ENCODE results near the gene ASRGL1. TPM values are rescaled to one million over a fixed set of nuclear protein-coding genes. Genes with fewer than 3 reads are reported as not detected.
A peak's percentile ranks its signal among the peaks of the same experiment; 100 is the strongest.
"Not testable (repeated sequence)": the region's sequence is repeated elsewhere in the genome, so short reads cannot be mapped to it uniquely, and the experiment has no call there.

ASRGL1 gene
- total RNA-seq, 6 experiments from 2014 or later = 1.8 to 28.5 (median 4.7) TPM

DNA sequence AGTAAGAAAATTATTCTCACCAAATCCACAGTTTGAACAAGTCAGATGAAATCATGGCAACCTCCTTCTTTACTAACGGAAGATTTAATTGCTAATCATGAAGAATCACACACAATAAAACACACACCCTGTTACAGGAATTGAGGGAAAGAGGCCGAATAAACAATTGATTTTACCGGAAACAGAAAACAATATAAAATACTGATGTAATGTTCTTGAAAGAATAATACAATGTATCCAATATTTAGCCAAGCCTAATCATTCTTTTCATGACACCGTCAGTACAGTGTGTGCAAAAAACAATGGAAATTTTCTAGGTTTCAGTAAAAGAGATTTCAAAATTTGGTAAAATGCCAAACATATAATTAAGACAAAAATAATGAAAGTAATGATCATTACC, 23.4 kb downstream of the ASRGL1 start:
- peak in 1 of 4 donors; percentile 50 for ATAC-seq
- Histone ChIP-seq H3K9me3 (no peaks in the 10 kb centered on the region), H3K27ac (no peak overlapping the region), H3K4me1 (no peaks in the 10 kb centered on the region), H3K36me3 (no peaks in the 10 kb centered on the region), H3K27me3 (no peaks in the 10 kb centered on the region), H3K4me3 (no peak overlapping the region)
- 63% methylated on average over 4 of the region's 4 CpGs for WGBS (ENCODE audit: insufficient coverage, low coverage, low lambda C conversion rate, missing lambda C conversion rate)
- intact Hi-C loops (cut with DNase I) = no loop called here
- no peak for TF ChIP-seq POLR2A (IDR thresholded peaks at IDR 0.05)
- no peak for DNase-seq

- 85% methylated on average over 4 of the region's 7 CpGs for WGBS (ENCODE audit: insufficient coverage, low coverage, low lambda C conversion rate, missing lambda C conversion rate)
These were observed 31.7 kb downstream of the ASRGL1 start for GRCh38 chr11:62368861-62369477.

GRCh38 chr11:62370743-62371440, 33.6 kb downstream of the ASRGL1 start:
- peak in 1 of 3 donors; percentile 31 for DNase-seq
- no peaks in the 10 kb centered on the region for H3K9me3 ChIP-seq
- 32% methylated on average over 5 of the region's 39 CpGs for WGBS (ENCODE audit: insufficient coverage, low coverage, low lambda C conversion rate, missing lambda C conversion rate)
- no peak for TF ChIP-seq POLR2A (IDR thresholded peaks at IDR 0.05)
- TF ChIP-seq, protein P1, sequence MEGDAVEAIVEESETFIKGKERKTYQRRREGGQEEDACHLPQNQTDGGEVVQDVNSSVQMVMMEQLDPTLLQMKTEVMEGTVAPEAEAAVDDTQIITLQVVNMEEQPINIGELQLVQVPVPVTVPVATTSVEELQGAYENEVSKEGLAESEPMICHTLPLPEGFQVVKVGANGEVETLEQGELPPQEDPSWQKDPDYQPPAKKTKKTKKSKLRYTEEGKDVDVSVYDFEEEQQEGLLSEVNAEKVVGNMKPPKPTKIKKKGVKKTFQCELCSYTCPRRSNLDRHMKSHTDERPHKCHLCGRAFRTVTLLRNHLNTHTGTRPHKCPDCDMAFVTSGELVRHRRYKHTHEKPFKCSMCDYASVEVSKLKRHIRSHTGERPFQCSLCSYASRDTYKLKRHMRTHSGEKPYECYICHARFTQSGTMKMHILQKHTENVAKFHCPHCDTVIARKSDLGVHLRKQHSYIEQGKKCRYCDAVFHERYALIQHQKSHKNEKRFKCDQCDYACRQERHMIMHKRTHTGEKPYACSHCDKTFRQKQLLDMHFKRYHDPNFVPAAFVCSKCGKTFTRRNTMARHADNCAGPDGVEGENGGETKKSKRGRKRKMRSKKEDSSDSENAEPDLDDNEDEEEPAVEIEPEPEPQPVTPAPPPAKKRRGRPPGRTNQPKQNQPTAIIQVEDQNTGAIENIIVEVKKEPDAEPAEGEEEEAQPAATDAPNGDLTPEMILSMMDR (IDR thresholded peaks at IDR 0.05) = no peak
- H3K27ac ChIP-seq = no peak overlapping the region
- peaks cover 0 to 11% (median 4%) of the 10 kb centered on the region in 4 donors for H3K4me1 ChIP-seq
- intact Hi-C loops (cut with DNase I) = no loop called here
- H3K4me3 ChIP-seq = no peak overlapping the region
- H3K27me3 ChIP-seq = no peaks in the 10 kb centered on the region
- ATAC-seq = peak; percentile 45 to 65 (median 51)
- H3K36me3 ChIP-seq = no peaks in the 10 kb centered on the region

More at GRCh38 chr11:62368861-62369477, 31.7 kb downstream of the ASRGL1 start:
- H3K27ac ChIP-seq; H3K36me3 ChIP-seq; H3K27me3 ChIP-seq; H3K4me3 ChIP-seq; intact Hi-C loops (cut with DNase I); DNase-seq; ATAC-seq; H3K9me3 ChIP-seq: not testable (repeated sequence)
- peaks cover 0 to 11% (median 4%) of the 10 kb centered on the region in 4 donors for H3K4me1 ChIP-seq

GRCh38 chr11:62372871-62373270, 35.6 kb downstream of the ASRGL1 start:
- DNase-seq = no peak
- Histone ChIP-seq H3K4me3 (no peak overlapping the region), H3K4me1 (peaks cover 0 to 11% (median 4%) of the 10 kb centered on the region in 4 donors), H3K36me3 (no peaks in the 10 kb centered on the region), H3K27me3 (no peaks in the 10 kb centered on the region), H3K27ac (no peak overlapping the region), H3K9me3 (no peaks in the 10 kb centered on the region)
- intact Hi-C loops (cut with DNase I) = no loop called here
- ATAC-seq = no peak
- WGBS (ENCODE audit: insufficient coverage, low coverage, low lambda C conversion rate, missing lambda C conversion rate) = 84% methylated on average over 2 of the region's 6 CpGs
- TF ChIP-seq, protein P1 (IDR thresholded peaks at IDR 0.05) = no peak
- no peak for TF ChIP-seq POLR2A (IDR thresholded peaks at IDR 0.05)

GRCh38 chr11:62373464-62374119, 36.3 kb downstream of the ASRGL1 start:
- Histone ChIP-seq H3K27me3 (no peaks in the 10 kb centered on the region), H3K9me3 (no peaks in the 10 kb centered on the region), H3K4me1 (peaks cover 0 to 11% (median 4%) of the 10 kb centered on the region in 4 donors), H3K27ac (no peak overlapping the region), H3K4me3 (no peak overlapping the region), H3K36me3 (no peaks in the 10 kb centered on the region)
- no peak for ATAC-seq
- 99% methylated on average over 11 of the region's 18 CpGs for WGBS (ENCODE audit: insufficient coverage, low coverage, low lambda C conversion rate, missing lambda C conversion rate)
- TF ChIP-seq POLR2A (IDR thresholded peaks at IDR 0.05) = no peak
- TF ChIP-seq, protein P1 (IDR thresholded peaks at IDR 0.05) = no peak
- intact Hi-C loops (cut with DNase I) = no loop called here
- DNase-seq = no peak
